Measurements from ENCODE around the gene CDC14A.

- TF ChIP-seq, protein P1, sequence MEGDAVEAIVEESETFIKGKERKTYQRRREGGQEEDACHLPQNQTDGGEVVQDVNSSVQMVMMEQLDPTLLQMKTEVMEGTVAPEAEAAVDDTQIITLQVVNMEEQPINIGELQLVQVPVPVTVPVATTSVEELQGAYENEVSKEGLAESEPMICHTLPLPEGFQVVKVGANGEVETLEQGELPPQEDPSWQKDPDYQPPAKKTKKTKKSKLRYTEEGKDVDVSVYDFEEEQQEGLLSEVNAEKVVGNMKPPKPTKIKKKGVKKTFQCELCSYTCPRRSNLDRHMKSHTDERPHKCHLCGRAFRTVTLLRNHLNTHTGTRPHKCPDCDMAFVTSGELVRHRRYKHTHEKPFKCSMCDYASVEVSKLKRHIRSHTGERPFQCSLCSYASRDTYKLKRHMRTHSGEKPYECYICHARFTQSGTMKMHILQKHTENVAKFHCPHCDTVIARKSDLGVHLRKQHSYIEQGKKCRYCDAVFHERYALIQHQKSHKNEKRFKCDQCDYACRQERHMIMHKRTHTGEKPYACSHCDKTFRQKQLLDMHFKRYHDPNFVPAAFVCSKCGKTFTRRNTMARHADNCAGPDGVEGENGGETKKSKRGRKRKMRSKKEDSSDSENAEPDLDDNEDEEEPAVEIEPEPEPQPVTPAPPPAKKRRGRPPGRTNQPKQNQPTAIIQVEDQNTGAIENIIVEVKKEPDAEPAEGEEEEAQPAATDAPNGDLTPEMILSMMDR (IDR thresholded peaks at IDR 0.05), result no peak
- no peak for TF ChIP-seq POLR2A (IDR thresholded peaks at IDR 0.05)
Measured at GRCh38 chr1:100350787-100351094, 1.6 kb upstream of the CDC14A start.

All from body of pancreas (tissue), 4 donors.